Neural crest cell (in vitro differentiated cells): Measurements from ENCODE around the gene KLHL30. TPM values are rescaled to one million over a fixed set of nuclear protein-coding genes. Genes with fewer than 3 reads are reported as not detected.

Experiments used
- DNase-seq: peaks from one replicate; pipeline ENCODE4 v3.0.0; 2021; ENCODE audit warnings: low read depth, mixed read lengths, low spot score
- H3K27ac Mint-ChIP-seq: one replicate; pipeline ENCODE4 v1.8.0; 2021; ENCODE audit warnings: mild to moderate bottlenecking, mixed read lengths; ENCODE audit not compliant: unreplicated experiment
- H3K27me3 Mint-ChIP-seq: 2 replicates; pipeline ENCODE4 v1.8.0; 2021; ENCODE audit warnings: low read depth, mild to moderate bottlenecking, mixed read lengths
- H3K36me3 Mint-ChIP-seq: 2 replicates; pipeline ENCODE4 v1.8.0; 2021; ENCODE audit warnings: low read depth, mild to moderate bottlenecking, mixed read lengths
- H3K4me1 Mint-ChIP-seq: 2 replicates; pipeline ENCODE4 v1.8.0; 2021; ENCODE audit warnings: mixed read lengths
- H3K4me3 Mint-ChIP-seq: one replicate; pipeline ENCODE4 v1.8.0; 2021; ENCODE audit warnings: mild to moderate bottlenecking, mixed read lengths
- H3K9me3 Mint-ChIP-seq: 2 replicates; pipeline ENCODE4 v1.8.0; 2021; ENCODE audit warnings: mixed read lengths
- CTCF ChIP-seq: fragments of 200-600 bp; sonication (generic); conservative IDR thresholded peaks from 2 replicates; pipeline ENCODE4 v1.5.0; 2021; ENCODE audit warnings: antibody characterized with exemption, mild to moderate bottlenecking
- total RNA-seq: library from RNA; stranded (reverse); gene quantifications from 2 replicates; pipeline ENCODE4 v1.2.1, GENCODE V29; 2021

KLHL30 gene
- total RNA-seq, 1 donor from 2014 or later = 0.23 TPM

- Mint-ChIP-seq H3K4me1 (peaks cover 9% of the 10 kb centered on the region), H3K4me3 (peak overlapping the region; percentile 61), H3K36me3 (no peaks in the 10 kb centered on the region), H3K9me3 (no peaks in the 10 kb centered on the region), H3K27ac (no peak overlapping the region), H3K27me3 (peaks cover 26% of the 10 kb centered on the region)
- TF ChIP-seq CTCF = no peak
- no peak for DNase-seq
These were observed 19.1 kb downstream of the KLHL30 start for GRCh38 chr2:238157506-238158017.

GRCh38 chr2:238158018-238158508 is 19.6 kb downstream of the KLHL30 start:
- Mint-ChIP-seq H3K27me3 (peaks cover 31% of the 10 kb centered on the region), H3K27ac (no peak overlapping the region), H3K4me3 (peak overlapping the region; percentile 61), H3K9me3 (no peaks in the 10 kb centered on the region), H3K36me3 (no peaks in the 10 kb centered on the region), H3K4me1 (peaks cover 9% of the 10 kb centered on the region)
- no peak for DNase-seq
- no peak for TF ChIP-seq CTCF

- H3K27me3 Mint-ChIP-seq = peaks cover 35% of the 10 kb centered on the region
- no peaks in the 10 kb centered on the region for H3K9me3 Mint-ChIP-seq
- H3K36me3 Mint-ChIP-seq = no peaks in the 10 kb centered on the region
- TF ChIP-seq CTCF = peak; percentile 68
- H3K4me3 Mint-ChIP-seq = peak within 1 kb of the TSS; percentile 68
- peak; percentile 62 for DNase-seq
- H3K27ac Mint-ChIP-seq = no peak within 1 kb of the TSS
- H3K4me1 Mint-ChIP-seq = peaks cover 9% of the 10 kb centered on the region
These were observed 20.1 kb downstream of the KLHL30 start, which contains the start of gene ERFE for GRCh38 chr2:238158509-238159070. Gene ERFE, plus strand, starts transcription at chr2:238158970. Its CDS starts 38 bp downstream, at chr2:238159008.

- Mint-ChIP-seq H3K36me3 (no peaks in the 10 kb centered on the region), H3K4me3 (peak overlapping the region; percentile 57), H3K4me1 (peaks cover 9% of the 10 kb centered on the region), H3K9me3 (no peaks in the 10 kb centered on the region), H3K27ac (no peak overlapping the region), H3K27me3 (peaks cover 35% of the 10 kb centered on the region)
- DNase-seq = no peak
- no peak for TF ChIP-seq CTCF
These were observed 20.6 kb downstream of the KLHL30 start for GRCh38 chr2:238159071-238159539.

GRCh38 chr2:238159661-238160205 is 21.3 kb downstream of the KLHL30 start:
- Mint-ChIP-seq H3K4me3 (peak overlapping the region; percentile 68), H3K36me3 (no peaks in the 10 kb centered on the region), H3K27ac (no peak overlapping the region), H3K9me3 (no peaks in the 10 kb centered on the region), H3K4me1 (peaks cover 9% of the 10 kb centered on the region), H3K27me3 (peaks cover 41% of the 10 kb centered on the region)
- DNase-seq = no peak
- TF ChIP-seq CTCF = no peak
